Kidney capillary endothelial cell (primary cell): ENCODE results near the gene IRF2BPL.
"Not testable (repeated sequence)": the region's sequence is repeated elsewhere in the genome, so short reads cannot be mapped to it uniquely, and the experiment has no call there.

ENCODE experiments used
- DNase-seq: peaks from one replicate; pipeline ENCODE4 v3.0.0-alpha.2; 2018; ENCODE audit warnings: low spot score

The IRF2BPL gene

DNA sequence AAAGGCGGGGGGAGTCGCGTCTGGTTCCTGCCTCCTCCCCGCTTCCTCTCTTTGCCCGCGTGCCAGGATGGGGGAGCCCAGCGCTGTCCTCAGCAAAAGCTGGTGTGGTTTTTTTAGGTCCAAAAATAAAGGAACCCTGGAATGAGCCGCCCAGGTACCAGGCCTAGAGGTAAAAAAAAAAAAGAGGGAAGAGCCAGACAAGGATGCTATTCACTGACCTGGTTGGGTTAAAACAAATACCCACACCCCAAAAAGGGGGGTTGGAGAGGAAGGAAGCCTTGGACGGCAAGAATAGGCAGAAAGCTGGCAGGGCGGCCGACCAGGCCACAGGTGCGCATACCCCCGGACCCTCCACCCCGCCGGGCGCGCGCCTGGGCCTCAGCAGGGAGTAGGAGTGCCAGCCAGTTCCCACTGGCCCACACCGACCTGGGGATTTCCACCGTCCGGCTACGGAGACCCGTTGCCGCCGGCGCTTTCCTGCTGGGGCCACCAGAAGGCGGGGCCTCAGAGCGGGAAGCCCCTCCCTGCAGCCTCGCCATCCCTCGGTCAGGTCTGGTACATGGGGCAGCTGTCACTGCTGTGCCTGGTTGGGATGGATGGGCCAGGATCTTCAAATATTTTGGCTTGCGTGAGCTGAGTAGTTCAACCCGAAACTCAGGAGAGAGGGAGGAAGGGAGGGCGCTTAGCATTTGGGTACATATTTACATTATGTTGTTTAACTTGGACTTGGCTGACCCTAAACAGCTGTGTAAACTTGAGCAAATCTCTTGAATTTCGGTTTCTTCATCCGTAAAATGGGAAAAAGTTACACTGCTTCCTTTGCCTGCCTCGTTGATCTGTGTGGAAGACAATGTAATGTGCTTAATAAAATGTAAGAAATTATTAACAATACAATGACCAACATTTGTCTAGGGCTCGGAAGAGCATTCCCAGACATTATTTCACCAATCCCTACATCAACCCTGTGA, 5.4 kb upstream of the IRF2BPL start:
- peak; percentile 88 for DNase-seq

DNA sequence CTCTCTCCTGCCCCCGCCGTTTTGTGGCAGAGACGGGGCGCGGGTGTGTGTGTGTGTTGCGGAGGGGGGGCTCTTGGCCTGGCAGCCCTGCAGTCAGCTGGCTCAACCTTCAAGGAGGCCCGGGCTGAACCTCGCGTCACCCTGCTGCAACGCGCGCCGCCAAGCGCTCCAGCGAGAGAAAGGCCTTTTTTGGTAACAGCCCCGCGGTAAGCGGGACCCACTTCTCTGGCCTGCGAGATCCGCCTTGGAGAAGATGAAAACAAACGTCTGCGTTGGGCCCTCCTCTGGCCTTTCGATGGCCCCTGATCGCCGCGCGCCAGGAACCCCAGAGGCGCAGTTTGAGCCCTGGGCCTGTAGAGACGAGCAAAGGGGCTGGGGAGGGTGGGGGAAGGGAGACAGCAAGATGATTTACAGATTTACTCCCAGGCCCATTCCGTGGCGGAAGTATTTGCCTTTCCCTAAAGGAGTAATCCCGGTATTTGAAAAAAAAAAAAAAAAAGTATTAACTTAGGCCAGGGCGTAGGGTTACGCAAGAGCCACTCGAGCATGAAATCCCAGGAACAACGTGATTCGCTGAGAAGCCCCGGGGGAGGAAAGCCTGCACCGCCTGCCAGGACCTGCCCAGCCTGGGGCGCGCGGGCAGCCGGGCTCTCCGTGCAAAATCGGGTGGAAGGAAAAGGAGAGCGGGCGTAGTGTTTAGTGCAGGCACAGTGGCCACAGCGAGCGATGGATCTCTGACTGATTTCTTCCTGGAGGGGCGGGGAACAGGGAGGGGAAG, 4.5 kb upstream of the IRF2BPL start:
- DNase-seq, result peak; percentile 82

DNA sequence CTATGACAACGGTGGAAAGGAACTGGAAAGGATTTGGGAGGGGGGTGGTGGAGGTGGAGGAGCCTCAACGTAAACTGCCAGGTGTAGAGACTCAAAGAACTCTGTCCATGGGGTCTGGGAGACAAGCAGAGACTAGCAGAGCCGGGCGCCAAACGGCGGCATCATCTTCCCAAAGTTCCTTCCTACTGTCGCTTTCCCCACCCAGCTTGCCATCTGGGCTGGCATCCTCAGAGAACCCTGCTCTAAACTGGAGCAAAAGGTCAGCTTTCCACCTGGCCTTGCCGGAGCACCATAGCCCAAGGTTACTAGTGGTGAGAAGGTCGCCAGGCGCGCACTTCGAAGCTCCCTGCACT, 4.0 kb upstream of the IRF2BPL start:
- DNase-seq, result no peak

DNA sequence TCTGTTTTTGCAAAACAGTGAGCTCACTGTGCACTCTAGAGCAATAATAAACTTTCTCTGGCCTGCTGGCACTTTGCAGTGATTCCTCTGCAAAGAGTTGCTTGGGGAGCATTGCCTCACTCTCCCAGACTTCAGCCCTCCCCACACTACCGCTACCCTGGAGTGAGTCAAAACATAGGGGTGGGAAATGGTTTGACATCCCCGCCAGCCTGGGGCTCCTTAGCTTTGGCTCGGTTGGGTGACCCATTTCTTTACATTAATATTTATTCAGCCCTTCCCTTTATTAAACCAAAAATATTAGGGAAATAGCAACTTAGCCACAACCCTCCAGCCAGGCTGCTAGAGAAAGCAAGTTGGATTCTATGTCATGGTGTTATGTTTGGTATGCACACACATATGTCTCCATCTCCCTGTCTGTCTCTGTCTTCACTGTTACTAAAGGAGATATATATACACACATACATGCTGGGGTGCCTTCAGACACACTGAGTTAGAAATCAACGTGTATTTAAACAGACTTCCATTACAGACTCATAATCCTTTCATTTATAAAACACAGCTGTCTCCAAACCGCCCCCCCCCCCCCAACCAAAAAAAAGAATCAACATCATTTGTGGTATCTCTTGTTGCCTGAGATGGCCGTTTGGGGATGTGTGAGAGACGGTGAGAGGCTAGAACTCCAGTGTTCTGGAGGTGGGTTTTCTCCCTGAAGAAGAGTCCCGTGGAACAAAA, 3.4 kb upstream of the IRF2BPL start:
- no peak for DNase-seq

DNA sequence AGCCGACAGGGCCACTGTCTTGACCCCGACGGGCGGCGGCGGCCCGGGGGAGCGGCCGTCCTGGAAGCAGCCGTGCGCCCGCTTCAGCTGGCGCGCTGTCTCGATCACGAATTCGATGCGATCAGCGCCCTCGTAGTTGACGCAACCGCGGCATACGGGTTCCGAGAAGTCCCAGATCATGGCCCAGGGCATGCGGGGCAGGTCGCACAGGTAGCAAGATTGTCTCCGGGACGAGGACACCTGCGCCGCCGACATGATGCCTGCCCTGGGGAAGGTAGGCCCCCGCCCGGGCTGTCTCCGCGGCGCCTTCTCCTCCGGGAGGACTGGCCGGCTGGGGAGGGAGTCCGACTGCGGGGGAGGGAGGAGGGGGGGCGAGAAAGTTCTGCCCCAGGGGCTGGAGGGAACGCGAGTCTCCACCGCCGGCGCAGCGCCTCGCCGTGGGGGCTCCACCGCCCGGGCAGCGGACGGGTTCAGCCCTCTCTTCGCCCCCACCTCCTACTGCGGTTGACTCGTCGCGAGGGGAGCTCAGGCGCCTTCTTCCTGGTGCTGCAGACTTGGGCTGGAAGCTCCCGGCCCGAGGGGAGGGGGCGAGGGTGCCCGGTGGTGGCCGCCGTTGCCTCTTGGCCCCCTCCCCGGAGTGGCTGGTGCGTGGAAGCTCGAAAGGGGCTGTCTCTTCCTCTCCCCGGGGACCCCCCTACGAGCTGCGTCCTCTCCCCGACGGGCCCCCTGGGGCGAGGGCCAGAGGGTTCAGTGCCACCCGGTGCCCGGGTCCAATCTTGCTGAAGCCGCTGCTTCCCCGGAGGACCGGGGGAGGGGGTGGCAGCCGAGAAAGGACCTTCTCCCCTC, 747 bp downstream of the IRF2BPL start:
- peak; percentile 39 for DNase-seq

DNA sequence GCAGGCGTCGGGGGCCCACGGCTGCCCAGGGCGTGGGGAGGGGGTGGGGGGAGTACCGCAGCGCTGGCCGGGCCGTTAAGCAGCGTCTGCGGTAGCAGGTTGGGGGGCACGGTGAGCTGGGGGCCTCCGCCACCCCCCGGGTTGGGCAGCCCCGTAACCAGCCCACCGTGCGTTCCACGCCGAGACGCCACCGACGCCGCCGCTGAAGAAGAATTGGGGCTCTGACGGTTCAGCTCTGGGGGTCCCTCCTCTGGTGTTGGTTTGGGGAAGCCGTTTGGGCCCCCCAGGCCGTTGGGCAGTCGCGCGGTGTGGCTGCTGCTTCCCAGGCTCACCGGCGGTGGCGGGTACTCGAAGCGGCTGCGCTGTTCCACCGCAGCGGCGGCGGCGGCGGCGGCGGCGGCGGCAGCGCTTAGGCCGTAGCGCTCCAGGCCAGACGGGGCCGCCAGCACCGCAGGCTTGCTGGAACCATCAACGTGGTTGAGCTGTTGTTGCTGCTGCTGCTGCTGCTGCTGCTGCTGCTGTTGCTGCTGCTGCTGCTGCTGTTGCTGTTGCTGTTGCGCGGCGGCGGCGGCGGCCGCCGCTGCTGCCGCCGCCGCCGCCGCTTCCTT, 1.5 kb downstream of the IRF2BPL start:
- DNase-seq, result peak; percentile 26

DNA sequence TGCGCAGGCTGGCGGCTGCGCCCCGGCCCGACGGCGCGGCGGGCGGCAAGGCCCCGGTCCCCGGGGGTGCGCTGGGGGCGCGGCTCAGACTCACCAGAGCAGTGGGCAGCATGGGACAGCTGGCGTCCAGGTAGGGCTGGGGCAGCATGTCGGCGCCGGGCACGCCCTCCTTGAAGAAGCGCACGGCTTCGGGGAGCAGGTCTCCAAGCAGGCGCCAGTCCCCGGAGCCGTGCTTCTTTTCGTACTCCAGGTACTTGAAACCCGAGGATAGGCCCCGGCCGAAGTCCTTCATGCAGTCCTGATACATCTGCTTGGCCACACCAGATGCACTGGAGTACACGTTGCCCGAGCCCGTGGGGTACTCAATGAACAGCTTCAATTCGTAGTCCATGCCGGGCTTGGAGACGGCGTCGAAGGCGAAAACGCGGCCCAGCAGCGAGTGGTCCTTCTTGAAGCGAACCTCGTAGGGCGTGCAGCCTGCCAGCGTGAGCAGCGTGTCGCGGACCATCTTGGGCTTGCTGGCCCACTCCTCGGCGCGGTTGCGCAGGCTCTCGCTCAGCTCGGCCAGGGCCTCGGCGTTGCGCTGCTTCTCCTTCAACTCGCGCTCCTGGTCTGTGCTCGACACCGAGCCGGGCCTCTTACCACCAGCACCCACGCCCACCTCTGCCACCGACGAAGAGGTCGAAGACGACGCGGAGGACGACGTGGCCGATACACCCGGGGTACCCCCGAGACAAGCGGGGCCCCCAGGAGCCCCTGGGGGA, 2.2 kb downstream of the IRF2BPL start:
- DNase-seq, result peak; percentile 22

DNA sequence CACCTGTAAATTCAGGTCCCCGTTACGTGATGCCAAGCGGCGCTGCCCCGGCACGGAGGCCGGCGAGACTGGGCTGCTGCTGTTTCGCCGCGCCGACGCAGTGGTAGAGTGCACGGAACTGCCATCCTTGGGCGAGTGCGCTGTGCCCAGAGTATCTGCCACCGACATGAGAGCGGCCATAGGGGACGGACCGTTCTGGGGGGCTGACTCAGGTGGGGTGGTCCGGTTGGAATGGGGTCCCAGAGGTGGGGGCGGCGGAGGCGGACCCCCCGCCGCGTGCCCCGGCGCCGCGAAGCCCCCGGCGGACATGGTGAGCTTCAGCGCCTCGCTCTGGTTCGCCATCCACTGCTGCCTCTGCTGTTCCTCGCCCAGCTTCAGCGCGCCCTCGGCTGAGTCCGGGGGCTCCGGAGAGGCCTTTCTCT, 2.8 kb downstream of the IRF2BPL start:
- DNase-seq, result peak; percentile 8

DNA sequence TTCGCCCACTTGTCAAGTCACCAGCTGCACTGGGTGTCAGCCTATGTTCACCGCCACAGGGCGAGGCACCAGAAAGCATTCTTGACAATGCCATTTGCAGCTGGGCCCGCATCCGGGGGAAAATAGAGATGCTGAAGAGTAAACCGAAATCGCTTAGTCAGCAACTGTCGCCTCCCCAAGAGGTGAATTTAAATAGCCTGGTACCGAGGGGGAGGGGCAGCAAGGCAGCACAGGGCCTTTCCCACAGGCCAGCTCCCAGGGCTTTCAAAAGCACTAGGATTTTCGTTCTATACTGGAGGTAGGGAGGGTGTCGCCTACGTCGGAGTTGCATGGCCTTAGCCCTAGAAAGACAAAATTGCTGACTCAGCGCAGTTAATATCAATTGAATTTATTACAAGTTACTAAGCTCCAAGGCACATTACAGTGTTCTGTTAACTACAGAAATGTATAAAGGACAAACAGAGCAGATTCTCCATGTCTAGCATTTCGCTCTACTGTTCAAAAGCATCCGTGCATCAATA, 4.3 kb downstream of the IRF2BPL start:
- DNase-seq, result peak; percentile 16

DNA sequence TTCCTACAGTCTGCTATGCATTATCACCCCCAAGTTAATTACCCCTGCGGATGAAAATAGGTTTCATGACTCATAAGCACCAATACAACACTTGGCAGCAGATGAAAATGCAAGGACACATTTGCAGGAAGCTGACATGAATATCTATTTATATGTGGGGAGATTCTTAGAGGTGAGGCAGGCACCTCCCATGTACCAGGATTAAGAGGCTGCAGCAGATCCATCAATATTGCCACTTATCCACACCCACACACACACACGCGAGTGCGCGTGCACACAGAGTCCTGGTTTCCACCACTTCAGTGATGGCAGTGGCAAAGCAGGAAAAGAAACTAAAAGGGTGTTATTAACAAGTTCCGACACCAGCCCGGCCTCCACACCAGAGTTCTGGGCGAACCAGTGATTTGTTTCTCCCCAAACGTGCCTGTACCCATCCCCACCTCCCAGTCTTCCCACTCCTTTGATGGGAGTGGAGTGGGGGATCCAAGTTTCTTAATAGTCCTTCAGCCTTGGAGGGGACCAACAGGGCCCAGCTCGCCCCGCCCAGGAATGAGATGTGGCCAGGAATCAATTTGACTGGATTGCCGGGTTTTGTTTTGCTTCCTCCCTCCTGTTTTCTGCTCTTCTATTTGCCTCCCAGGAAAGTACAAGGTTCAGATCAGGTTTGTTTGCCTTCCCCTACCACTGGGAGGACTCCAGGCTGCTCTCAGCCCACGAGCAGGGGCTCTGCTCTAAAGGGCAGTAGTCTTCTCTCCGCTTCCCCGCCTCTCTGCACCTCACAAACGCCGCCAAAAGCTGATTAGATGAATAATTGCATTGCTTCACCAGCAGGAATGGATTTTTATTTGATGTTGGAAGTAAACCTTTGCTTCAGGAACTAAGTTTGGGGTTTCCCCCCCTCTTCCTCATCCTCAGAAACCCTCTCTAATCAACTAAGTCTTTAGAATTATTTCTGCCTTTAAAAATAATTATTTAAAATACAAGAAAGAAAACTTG, 5.2 kb downstream of the IRF2BPL start:
- DNase-seq, result peak; percentile 65

DNA sequence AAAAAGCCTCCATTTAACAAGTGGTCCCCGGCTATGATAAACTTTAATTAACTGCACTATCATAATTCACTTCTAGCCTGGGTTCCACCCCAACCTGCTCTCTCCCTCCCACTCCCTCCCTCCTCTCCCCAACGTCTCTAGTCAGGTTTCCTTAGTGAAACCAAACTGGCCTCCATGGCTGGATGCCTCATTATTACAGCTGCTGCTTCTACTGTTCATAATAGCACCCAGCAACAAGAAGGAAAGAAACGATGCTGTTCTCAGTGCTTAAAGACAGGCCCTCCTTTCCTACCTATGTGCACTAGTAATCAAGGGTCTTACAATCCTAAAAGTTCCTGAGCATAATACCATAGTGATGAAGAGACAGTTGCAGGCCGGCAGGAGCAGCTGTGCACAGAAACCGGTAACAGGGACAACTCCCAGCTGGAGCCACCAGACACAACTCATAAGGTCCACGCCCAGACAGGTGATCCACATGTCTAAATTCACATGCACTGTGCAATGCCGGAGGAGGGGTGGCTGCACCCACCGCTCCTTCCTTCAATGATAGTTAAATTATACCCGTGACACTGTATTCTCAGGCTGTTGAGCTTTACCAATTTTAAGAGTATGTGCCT, 6.2 kb downstream of the IRF2BPL start:
- DNase-seq, result no peak

DNA sequence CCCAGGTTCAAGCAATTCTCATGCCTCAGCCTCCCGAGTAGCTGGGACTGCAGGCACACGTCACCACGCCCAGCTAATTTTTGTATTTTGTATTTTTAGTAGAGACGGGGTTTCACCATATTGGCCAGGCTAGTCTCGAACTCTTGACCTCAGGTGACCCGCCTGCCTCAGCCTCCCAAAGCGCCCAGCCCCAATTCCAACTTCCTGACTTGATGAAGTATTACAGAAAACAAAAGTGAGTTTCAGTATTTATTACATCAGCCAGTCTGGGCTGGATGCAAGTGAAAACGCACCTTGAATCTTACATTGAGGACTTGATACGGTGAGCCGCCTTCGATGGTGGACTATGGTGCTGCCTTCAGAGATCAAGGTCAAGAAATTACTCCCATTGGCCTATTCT, 7.1 kb downstream of the IRF2BPL start:
- not testable (repeated sequence) for DNase-seq

DNA sequence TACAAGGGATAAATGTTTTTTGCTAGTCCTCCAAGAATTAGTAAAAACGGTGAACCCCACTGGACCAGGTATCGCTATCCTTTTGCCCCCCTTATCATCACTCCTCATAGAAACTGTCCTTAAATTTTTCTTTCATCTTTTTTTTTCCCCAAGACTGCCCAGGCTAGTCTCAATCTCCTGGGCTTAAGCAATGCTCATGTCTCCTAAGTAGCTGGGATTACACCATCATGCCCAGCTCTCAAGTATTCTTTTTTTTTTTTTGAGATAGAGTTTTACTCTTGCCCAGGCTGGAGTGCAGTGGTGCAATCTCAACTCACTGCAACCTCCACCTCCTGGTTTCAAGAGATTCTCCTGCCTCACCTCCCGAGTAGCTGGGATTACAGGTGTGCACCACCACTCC, 9.7 kb downstream of the IRF2BPL start:
- DNase-seq, result no peak

DNA sequence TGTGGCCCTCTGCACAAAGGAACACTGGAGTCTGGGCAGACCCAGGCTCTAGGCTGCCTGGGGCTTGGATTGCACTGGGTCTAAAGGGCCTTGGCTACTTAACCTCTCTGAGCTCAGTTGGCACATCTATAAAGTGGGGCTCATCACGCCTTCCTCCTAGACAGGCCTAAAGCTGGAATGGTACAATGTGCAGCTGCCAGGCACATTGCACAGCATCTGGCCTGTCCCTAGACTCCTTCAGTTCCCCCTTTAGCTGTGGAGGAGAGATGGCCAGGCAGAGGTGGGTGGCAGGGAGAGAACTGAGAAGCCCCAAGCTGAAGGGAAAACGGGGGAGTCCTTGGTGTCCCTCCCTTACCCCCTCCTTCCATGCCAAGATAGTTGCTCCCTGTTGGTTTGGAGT, 10.8 kb downstream of the IRF2BPL start:
- DNase-seq, result no peak

DNA sequence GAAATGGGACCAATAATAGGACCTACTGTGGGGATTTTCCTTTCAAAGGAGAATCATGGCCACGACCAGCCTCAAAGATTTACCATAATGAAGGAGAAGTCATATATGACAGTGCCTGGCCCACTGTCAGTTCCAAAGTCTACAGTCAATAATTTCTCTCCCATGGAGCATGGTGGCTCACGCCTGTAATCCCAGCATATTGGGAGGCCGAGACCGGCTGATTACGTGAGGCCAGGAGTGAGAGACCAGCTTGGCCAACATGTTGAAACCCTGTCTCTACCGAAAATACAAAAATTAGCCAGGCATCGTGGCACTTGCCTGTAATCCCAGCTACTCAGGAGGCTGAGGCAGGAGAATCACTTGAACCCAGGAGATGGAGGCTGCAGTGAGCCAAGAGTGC, 13.8 kb downstream of the IRF2BPL start:
- no peak for DNase-seq

DNA sequence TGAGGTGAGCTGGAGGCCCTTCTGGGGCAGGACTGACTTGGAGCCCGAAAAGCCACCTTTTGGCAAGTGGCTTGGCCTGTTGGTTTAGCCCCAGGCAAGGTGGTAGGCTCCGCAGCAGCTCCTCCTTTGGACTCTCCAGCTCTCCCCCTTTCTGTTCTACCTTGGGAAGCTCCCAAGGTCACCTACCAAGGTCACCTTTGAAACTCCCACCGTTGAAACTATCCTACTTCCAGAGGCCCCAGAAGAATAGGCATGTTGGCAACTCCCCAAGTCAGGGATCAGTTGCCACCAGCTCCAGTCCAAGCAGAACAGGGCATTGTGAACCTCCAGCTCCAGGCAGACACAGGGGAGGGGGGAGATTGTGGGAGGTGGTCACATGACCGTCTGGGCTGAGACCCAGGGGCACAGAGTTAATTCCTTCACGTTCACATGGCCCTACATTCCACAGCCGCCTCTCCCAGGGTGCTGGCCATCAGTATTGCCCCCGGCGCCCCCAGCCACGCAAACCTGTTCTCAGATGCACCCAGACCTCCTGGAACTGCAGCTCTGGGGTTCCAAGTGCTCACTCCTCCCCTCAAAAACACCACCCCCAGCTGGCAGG, 14.4 kb downstream of the IRF2BPL start:
- DNase-seq, result no peak

DNA sequence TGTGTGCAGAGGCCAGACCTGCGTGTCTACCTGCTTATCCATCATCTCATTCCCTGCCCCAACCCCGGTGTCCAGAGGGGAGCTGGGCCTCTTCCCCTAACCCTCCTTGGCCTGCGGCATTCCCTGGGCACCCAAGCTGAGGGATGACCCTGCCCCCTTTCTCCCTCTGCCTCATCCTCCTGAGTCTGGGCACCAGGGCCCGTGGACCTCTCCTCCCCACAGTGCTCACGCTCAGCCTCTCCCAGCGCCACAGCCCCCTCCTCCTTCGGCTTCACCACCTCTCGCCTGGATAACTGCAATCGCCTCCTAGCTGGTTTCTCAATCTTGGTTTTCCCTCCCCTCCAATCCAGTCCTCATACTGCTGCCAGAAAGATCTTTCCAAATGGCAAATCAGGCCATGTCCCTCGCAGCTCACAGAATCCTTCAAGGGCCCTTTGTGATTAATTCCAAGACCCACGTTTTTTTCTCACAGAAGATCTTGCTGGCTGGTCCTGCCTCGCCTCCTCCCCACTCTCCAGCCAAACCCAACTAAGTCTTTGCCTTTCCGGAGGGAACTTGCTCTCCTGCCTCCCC, 16.2 kb downstream of the IRF2BPL start:
- DNase-seq, result no peak

DNA sequence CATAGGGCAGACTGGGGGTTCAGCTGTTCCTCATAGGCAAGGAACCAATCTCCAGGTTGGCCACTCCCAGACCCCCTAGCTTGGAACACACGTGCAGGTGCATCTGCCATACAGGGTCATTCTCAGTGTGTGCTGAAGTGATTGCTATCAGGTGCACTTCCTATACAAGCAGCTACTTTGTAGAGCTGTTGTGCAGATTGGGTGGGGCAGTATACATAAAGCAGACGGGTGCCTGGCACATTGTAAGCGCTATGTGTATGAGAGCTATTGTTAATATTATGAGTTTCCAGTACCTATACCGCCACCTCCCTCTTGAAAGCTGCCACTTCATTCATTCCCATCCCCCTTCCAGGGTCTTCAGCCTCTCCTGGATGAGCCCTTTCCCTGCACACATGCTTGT, 17.3 kb downstream of the IRF2BPL start:
- no peak for DNase-seq
